A673 (cell line): ENCODE results near the gene USF2.

Experiments
- CTCF ChIP-seq: fragments of 300-800, 200-600 bp; sonication (generic); conservative IDR thresholded peaks from 2 replicates; pipeline ENCODE4 v1.5.1; 2017; ENCODE audit warnings: low read depth, mild to moderate bottlenecking, antibody characterized with exemption, low read length, moderate library complexity, mixed read lengths
- EZH2 ChIP-seq: fragments of 200-600 bp; sonication (generic); IDR thresholded peaks from 2 replicates; pipeline ENCODE4 v1.6.1; 2017; ENCODE audit warnings: borderline replicate concordance, low read depth, mild to moderate bottlenecking, mixed read lengths, antibody characterized with exemption, low read length; ENCODE audit not compliant: poor library complexity, severe bottlenecking

GRCh38 chr19:35225951-35226350 lies 42.8 kb upstream of the USF2 start:
- TF ChIP-seq CTCF (no peak), EZH2 (no peak)
